ENCODE results near the gene DDX27.
A peak's percentile ranks its signal among the peaks of the same experiment; 100 is the strongest.

The DDX27 gene

DNA sequence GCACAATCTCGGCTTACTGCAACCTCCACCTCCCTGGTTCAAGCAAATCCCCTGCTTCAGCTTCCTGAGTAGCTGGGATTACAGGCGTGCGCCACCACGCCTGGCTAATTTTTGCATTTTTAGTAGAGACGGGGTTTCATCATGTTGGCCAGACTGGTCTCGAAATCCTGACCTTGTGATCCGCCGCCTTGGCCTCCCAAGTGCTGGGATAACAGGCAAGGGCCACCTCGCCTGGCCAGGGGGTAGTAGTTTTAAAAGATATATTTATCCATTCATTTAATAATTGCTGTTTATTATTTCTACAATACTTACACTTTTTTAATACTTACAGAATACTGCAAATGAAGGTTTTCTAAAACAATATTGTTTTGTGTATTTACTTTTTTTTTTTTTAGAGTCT lies 15.5 kb upstream of the DDX27 start:
- no peak for TF ChIP-seq TAF1 (IDR thresholded peaks at IDR 0.05; ENCODE audit: low read depth)
- TF ChIP-seq CEBPB (IDR thresholded peaks at IDR 0.05), result no peak
- TF ChIP-seq EGR1 (IDR thresholded peaks at IDR 0.05), result no peak
- TF ChIP-seq, protein P1, sequence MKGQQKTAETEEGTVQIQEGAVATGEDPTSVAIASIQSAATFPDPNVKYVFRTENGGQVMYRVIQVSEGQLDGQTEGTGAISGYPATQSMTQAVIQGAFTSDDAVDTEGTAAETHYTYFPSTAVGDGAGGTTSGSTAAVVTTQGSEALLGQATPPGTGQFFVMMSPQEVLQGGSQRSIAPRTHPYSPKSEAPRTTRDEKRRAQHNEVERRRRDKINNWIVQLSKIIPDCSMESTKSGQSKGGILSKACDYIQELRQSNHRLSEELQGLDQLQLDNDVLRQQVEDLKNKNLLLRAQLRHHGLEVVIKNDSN (IDR thresholded peaks at IDR 0.05), result no peak
- TF ChIP-seq, protein P2, sequence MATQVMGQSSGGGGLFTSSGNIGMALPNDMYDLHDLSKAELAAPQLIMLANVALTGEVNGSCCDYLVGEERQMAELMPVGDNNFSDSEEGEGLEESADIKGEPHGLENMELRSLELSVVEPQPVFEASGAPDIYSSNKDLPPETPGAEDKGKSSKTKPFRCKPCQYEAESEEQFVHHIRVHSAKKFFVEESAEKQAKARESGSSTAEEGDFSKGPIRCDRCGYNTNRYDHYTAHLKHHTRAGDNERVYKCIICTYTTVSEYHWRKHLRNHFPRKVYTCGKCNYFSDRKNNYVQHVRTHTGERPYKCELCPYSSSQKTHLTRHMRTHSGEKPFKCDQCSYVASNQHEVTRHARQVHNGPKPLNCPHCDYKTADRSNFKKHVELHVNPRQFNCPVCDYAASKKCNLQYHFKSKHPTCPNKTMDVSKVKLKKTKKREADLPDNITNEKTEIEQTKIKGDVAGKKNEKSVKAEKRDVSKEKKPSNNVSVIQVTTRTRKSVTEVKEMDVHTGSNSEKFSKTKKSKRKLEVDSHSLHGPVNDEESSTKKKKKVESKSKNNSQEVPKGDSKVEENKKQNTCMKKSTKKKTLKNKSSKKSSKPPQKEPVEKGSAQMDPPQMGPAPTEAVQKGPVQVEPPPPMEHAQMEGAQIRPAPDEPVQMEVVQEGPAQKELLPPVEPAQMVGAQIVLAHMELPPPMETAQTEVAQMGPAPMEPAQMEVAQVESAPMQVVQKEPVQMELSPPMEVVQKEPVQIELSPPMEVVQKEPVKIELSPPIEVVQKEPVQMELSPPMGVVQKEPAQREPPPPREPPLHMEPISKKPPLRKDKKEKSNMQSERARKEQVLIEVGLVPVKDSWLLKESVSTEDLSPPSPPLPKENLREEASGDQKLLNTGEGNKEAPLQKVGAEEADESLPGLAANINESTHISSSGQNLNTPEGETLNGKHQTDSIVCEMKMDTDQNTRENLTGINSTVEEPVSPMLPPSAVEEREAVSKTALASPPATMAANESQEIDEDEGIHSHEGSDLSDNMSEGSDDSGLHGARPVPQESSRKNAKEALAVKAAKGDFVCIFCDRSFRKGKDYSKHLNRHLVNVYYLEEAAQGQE (IDR thresholded peaks at IDR 0.05; ENCODE audit: low read depth), result no peak
- TF ChIP-seq FOXM1 (IDR thresholded peaks at IDR 0.05; ENCODE audit: borderline replicate concordance, low read depth), result no peak
- no peak for TF ChIP-seq RAD21 (IDR thresholded peaks at IDR 0.05; ENCODE audit: low read depth)
- no peak for TF ChIP-seq CREB1 (IDR thresholded peaks at IDR 0.05; ENCODE audit: low read depth)
- TF ChIP-seq EP300 (IDR thresholded peaks at IDR 0.05; ENCODE audit: borderline replicate concordance), result no peak
- no peak for TF ChIP-seq TEAD4 (IDR thresholded peaks at IDR 0.05)
- TF ChIP-seq NFIC (IDR thresholded peaks at IDR 0.05), result no peak
- TF ChIP-seq, protein P3, sequence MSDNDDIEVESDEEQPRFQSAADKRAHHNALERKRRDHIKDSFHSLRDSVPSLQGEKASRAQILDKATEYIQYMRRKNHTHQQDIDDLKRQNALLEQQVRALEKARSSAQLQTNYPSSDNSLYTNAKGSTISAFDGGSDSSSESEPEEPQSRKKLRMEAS (IDR thresholded peaks at IDR 0.05), result no peak
- TF ChIP-seq ZBTB7A (IDR thresholded peaks at IDR 0.05; ENCODE audit: low read depth), result no peak
- no peak for TF ChIP-seq TCF12 (IDR thresholded peaks at IDR 0.05; ENCODE audit: low read depth)
- no peak for TF ChIP-seq YY1 (IDR thresholded peaks at IDR 0.05; ENCODE audit: low read depth)

DNA sequence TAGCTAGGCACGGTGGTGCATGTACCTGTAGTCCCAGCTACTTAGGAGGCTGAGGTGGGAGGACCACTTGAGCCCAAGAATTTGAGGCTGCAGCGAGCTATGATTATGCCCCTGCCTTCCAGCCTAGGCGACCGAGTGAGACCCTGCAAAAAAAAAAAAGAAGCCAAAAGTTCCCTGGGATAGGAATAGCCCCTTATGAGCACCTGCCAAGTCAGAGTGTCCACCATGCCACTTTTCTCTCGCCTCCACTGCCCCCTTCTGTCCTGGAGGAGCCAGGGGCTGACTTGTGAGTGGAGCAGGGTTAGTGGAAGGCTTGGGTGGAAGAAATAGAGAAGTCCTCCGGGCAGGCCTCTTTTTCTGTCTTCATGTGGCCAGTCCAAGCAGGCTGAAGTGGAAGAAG lies 12.1 kb upstream of the DDX27 start:
- TF ChIP-seq CREB1 (IDR thresholded peaks at IDR 0.05; ENCODE audit: low read depth), result no peak
- TF ChIP-seq, protein P3 (IDR thresholded peaks at IDR 0.05), result no peak
- TF ChIP-seq RAD21 (IDR thresholded peaks at IDR 0.05; ENCODE audit: low read depth), result peak; percentile 34; the same call in 1 of the 2 replicates
- TF ChIP-seq EP300 (IDR thresholded peaks at IDR 0.05; ENCODE audit: borderline replicate concordance), result no peak
- TF ChIP-seq, protein P2 (IDR thresholded peaks at IDR 0.05; ENCODE audit: low read depth), result no peak
- no peak for TF ChIP-seq FOXM1 (IDR thresholded peaks at IDR 0.05; ENCODE audit: borderline replicate concordance, low read depth)
- no peak for TF ChIP-seq TEAD4 (IDR thresholded peaks at IDR 0.05)
- TF ChIP-seq NFIC (IDR thresholded peaks at IDR 0.05), result no peak

DNA sequence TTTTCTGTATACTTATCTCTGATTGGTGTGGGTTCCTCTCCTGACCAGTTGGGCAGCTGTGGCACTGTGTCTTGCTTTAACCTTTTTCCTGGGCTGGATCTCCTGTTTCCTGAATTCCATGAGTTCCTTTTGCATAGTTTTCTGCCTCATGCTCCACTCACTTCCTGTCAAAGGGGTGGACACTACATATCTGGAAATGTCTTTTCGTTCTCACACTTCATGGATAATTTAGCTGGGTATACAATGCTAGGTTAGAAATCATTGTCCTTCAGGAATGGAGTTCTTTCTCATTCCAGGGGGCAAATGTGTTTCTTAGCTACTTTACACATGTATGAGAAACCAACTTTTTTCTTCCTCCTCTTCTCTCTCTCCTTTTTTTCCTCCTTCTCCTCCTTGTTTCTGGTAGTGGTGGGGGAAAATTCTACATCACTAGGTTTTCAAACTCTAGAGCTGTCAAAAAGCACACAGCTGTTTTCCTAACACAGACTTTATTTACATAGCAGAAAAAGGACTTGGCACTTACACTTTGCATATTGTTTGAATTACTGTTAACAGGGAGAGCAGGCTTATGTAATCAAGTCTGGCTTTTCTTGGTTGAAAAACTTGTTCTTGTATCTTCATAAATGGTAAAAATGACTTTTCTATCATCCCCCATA lies 9.0 kb upstream of the DDX27 start:
- TF ChIP-seq TAF1 (IDR thresholded peaks at IDR 0.05; ENCODE audit: low read depth) (no peak), CREB1 (IDR thresholded peaks at IDR 0.05; ENCODE audit: low read depth) (no peak), TEAD4 (IDR thresholded peaks at IDR 0.05) (no peak), CEBPB (IDR thresholded peaks at IDR 0.05) (no peak), NFIC (IDR thresholded peaks at IDR 0.05) (no peak)
- TF ChIP-seq, protein P3 (IDR thresholded peaks at IDR 0.05), result no peak

DNA sequence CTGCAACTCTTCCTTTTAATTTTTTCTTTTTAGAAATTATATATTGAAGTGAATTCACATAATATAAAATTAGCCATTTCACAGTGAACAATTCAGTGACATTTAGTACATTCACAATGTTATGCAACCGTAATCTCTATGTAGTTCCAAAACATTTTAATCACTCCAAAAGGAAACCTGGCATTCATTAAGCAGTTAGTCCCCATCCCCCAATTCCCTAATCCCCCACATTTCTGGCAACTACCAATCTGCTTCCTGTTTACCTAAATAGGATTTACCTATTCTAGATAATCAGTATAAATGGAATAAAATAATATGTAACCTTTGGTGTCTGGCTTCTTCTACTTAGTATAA lies 8.5 kb upstream of the DDX27 start:
- TF ChIP-seq TCF12 (IDR thresholded peaks at IDR 0.05; ENCODE audit: low read depth) (no peak), NFIC (IDR thresholded peaks at IDR 0.05) (no peak), CREB1 (IDR thresholded peaks at IDR 0.05; ENCODE audit: low read depth) (no peak), EGR1 (IDR thresholded peaks at IDR 0.05) (no peak)
- TF ChIP-seq, protein P1 (IDR thresholded peaks at IDR 0.05), result no peak
- TF ChIP-seq, protein P2 (IDR thresholded peaks at IDR 0.05; ENCODE audit: low read depth), result no peak

DNA sequence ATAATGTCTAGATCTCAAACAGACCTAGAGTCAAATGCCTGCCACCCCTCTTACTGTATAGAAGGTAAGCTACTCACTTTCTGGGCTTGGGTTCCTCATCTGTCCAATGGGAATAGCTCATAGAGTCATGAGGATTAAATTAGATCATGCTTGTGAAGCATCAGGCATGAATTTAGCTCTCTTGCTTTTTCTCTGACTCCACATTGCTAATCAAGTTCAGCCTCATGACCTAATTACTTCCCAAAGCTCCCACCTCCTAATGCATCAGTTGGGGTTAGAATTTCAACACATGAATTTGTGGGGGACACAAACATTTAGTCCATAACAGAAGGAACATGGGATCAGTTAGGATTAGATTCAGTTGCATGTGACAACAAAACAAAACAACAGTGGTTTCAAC lies 4.6 kb upstream of the DDX27 start:
- no peak for TF ChIP-seq TEAD4 (IDR thresholded peaks at IDR 0.05)
- TF ChIP-seq TCF12 (IDR thresholded peaks at IDR 0.05; ENCODE audit: low read depth), result no peak
- no peak for TF ChIP-seq CEBPB (IDR thresholded peaks at IDR 0.05)
- TF ChIP-seq, protein P2 (IDR thresholded peaks at IDR 0.05; ENCODE audit: low read depth), result no peak
- TF ChIP-seq EGR1 (IDR thresholded peaks at IDR 0.05), result no peak
- no peak for TF ChIP-seq EP300 (IDR thresholded peaks at IDR 0.05; ENCODE audit: borderline replicate concordance)
- TF ChIP-seq ZBTB7A (IDR thresholded peaks at IDR 0.05; ENCODE audit: low read depth), result no peak
- no peak for TF ChIP-seq TAF1 (IDR thresholded peaks at IDR 0.05; ENCODE audit: low read depth)
- TF ChIP-seq, protein P3 (IDR thresholded peaks at IDR 0.05), result no peak
- TF ChIP-seq RAD21 (IDR thresholded peaks at IDR 0.05; ENCODE audit: low read depth), result no peak
- TF ChIP-seq YY1 (IDR thresholded peaks at IDR 0.05; ENCODE audit: low read depth), result no peak
- no peak for TF ChIP-seq CREB1 (IDR thresholded peaks at IDR 0.05; ENCODE audit: low read depth)
- no peak for TF ChIP-seq NFIC (IDR thresholded peaks at IDR 0.05)
- TF ChIP-seq, protein P1 (IDR thresholded peaks at IDR 0.05), result no peak
- no peak for TF ChIP-seq FOXM1 (IDR thresholded peaks at IDR 0.05; ENCODE audit: borderline replicate concordance, low read depth)
